HepG2 (cell line): Measurements from ENCODE around the gene BBOX1. TPM values are rescaled to one million over a fixed set of nuclear protein-coding genes. Genes with fewer than 3 reads are reported as not detected.

Experiments
- ATAC-seq: fragments of 200-7000 bp; cut with Tn5 transposase; 3 replicates; pipeline ENCODE4 v1.9.1; 2020; ENCODE audit warnings: mild to moderate bottlenecking, moderate library complexity
- BruUV-seq: library from RNA; stranded (reverse); fragments of 400-500 nt; replicated peaks from 2 replicates; lab custom pipeline; 2021; lab: Mats Ljungman, UMichigan
- CTCF ChIA-PET: fragments of 300-600 bp; formaldehyde crosslinking; extraction: SDS; loops from one replicate; lab custom pipeline; 2021; ENCODE audit warnings: low total read pairs, inconsistent platforms, low intra/inter-chr PET ratio; lab: Yijun Ruan, JAX
- POLR2A ChIA-PET: fragments of 350-600 bp; sonication (Branson Sonifier 250); formaldehyde crosslinking; loops from one replicate; lab custom pipeline; 2020; ENCODE audit warnings: antibody characterized with exemption, inconsistent platforms; lab: Yijun Ruan, JAX
- DNase-seq: peaks from one replicate; pipeline ENCODE4 v3.0.0-alpha.2; 2015; ENCODE audit warnings: low spot score
- FAIRE-seq: peaks from 3 replicates; lab custom pipeline; 2011; peaks lifted over from hg19 to GRCh38; lab: Jason Lieb, UNC
- H2AFZ ChIP-seq: one replicate; pipeline ENCODE4 v1.6.1; 2011; ENCODE audit warnings: low read length, inconsistent platforms
- H3K27ac ChIP-seq: fragments of 300-600 bp; 3 replicates; pipeline ENCODE4 v1.8.0; 2011; ENCODE audit warnings: mixed run types, mild to moderate bottlenecking, mixed read lengths, low read length, inconsistent platforms; ENCODE audit not compliant: insufficient read depth; ENCODE audit errors: extremely low read length
- H3K27me3 ChIP-seq, 2 experiments: fragments of 200-600 bp in 1 of 2; 2 replicates in 1 of 2; 3 replicates in 1 of 2; pipeline versions ENCODE4 v1.6.0 to v1.8.0; 2011; ENCODE audit warnings: low read length in 2 of 2, mild to moderate bottlenecking in 2 of 2, moderate library complexity in 2 of 2, inconsistent platforms in 1 of 2; ENCODE audit not compliant: insufficient read depth in 2 of 2, control insufficient read depth in 1 of 2
- H3K36me3 ChIP-seq, 2 experiments: fragments of 200-600 bp in 1 of 2; replicated peaks in 1 of 2; 2 replicates in 1 of 2; 3 replicates in 1 of 2; pipeline versions ENCODE4 v1.5.1 to v1.8.0; 2011; ENCODE audit warnings: low read length in 2 of 2, inconsistent platforms in 1 of 2; ENCODE audit not compliant: insufficient read depth in 2 of 2, control insufficient read depth in 1 of 2
- H3K4me1 ChIP-seq: 2 replicates; pipeline ENCODE4 v1.5.1; 2012; ENCODE audit warnings: low read length, inconsistent platforms; ENCODE audit not compliant: insufficient read depth
- H3K4me2 ChIP-seq: 2 replicates; pipeline ENCODE4 v1.6.0; 2011; ENCODE audit warnings: low read depth, low read length, inconsistent platforms
- H3K4me3 ChIP-seq, 3 experiments: fragments of 200-600 bp in 1 of 3; sonication (generic), shearing (Covaris generic) in 1 of 3; replicated peaks in 1 of 3; 2 replicates each; pipeline ENCODE4 v1.5.1; 2011 to 2016; ENCODE audit warnings: low read length in 3 of 3, inconsistent platforms in 2 of 3, low read depth in 2 of 3, mild to moderate bottlenecking in 2 of 3, control low read depth in 1 of 3, mixed read lengths in 1 of 3; ENCODE audit not compliant: insufficient read depth in 1 of 3
- H3K79me2 ChIP-seq: one replicate; pipeline ENCODE4 v1.6.1; 2011; ENCODE audit warnings: low read length, inconsistent platforms; ENCODE audit not compliant: insufficient read depth
- H3K9ac ChIP-seq: 2 replicates; pipeline ENCODE4 v1.6.0; 2011; ENCODE audit warnings: mild to moderate bottlenecking, low read depth, low read length, inconsistent platforms; ENCODE audit not compliant: insufficient read depth
- H3K9me3 ChIP-seq: 2 replicates; pipeline ENCODE4 v1.5.1; 2012; ENCODE audit warnings: mild to moderate bottlenecking, low read length
- H4K20me1 ChIP-seq: 2 replicates; pipeline ENCODE4 v1.6.0; 2011; ENCODE audit warnings: inconsistent platforms, mild to moderate bottlenecking, low read length, moderate library complexity; ENCODE audit not compliant: insufficient read depth
- CREM ChIP-seq, 2 experiments: sonication (generic) in 1 of 2; formaldehyde crosslinking in 1 of 2; IDR thresholded peaks; 2 replicates each; pipeline versions ENCODE4 v1.4.0 to v1.6.1; 2016 to 2020; ENCODE audit warnings: antibody characterized with exemption in 1 of 2, mild to moderate bottlenecking in 1 of 2, missing genetic modification reagents in 1 of 2
- KDM1A ChIP-seq: IDR thresholded peaks from 2 replicates; pipeline ENCODE4 v1.6.1; 2016; ENCODE audit warnings: missing compliant biosample characterization
- MBD4 ChIP-seq: IDR thresholded peaks from 2 replicates; pipeline ENCODE4 v1.6.1; 2012; ENCODE audit warnings: low read length, inconsistent platforms, borderline replicate concordance
- MED13 ChIP-seq: sonication (generic); formaldehyde crosslinking; IDR thresholded peaks from 2 replicates; pipeline ENCODE4 v1.5.0; 2020; ENCODE audit warnings: missing genetic modification reagents
- MYNN ChIP-seq: sonication (generic); formaldehyde crosslinking; IDR thresholded peaks from 2 replicates; pipeline ENCODE4 v1.4.0; 2020; ENCODE audit warnings: mild to moderate bottlenecking, low read depth, missing genetic modification reagents
- NFE2L2 ChIP-seq: fragments of 150-350 bp; IDR thresholded peaks from 2 replicates; pipeline ENCODE4 v1.6.1; 2014; ENCODE audit warnings: low read length
- NRL ChIP-seq: sonication (generic); formaldehyde crosslinking; IDR thresholded peaks from 2 replicates; pipeline ENCODE4 v1.5.0; 2020; ENCODE audit warnings: missing genetic modification reagents, mild to moderate bottlenecking, moderate library complexity, borderline replicate concordance
- SRSF1 ChIP-seq: fragments of 200-400 bp; formaldehyde crosslinking; optimal IDR thresholded peaks from 2 replicates; pipeline ENCODE3; 2017; ENCODE audit warnings: mild to moderate bottlenecking, low read depth, low read length, moderate library complexity
- TRIM22 ChIP-seq: fragments of 450-650 bp; IDR thresholded peaks from 2 replicates; pipeline ENCODE4 v1.6.1; 2017
- YEATS2 ChIP-seq: sonication (generic); formaldehyde crosslinking; IDR thresholded peaks from 2 replicates; pipeline ENCODE4 v1.4.0; 2020; ENCODE audit warnings: missing genetic modification reagents, borderline replicate concordance
- ZHX1 ChIP-seq: sonication (generic); formaldehyde crosslinking; IDR thresholded peaks from 2 replicates; pipeline ENCODE4 v1.8.1; 2022; ENCODE audit warnings: low read depth, mild to moderate bottlenecking, missing genetic modification reagents
- ZKSCAN1 ChIP-seq: fragments of 150-350 bp; IDR thresholded peaks from 2 replicates; pipeline ENCODE4 v1.6.1; 2014; ENCODE audit warnings: low read length
- ZMYM3 ChIP-seq: sonication (generic); formaldehyde crosslinking; IDR thresholded peaks from 2 replicates; pipeline ENCODE4 v1.5.1; 2020; ENCODE audit warnings: mild to moderate bottlenecking, missing genetic modification reagents
- ZNF44 ChIP-seq: sonication (generic); formaldehyde crosslinking; IDR thresholded peaks from 2 replicates; pipeline ENCODE4 v1.5.1; 2020; ENCODE audit warnings: mild to moderate bottlenecking, missing genetic modification reagents
- ZNF543 ChIP-seq: sonication (generic); formaldehyde crosslinking; IDR thresholded peaks from 2 replicates; pipeline ENCODE4 v1.4.0; 2020; ENCODE audit warnings: mild to moderate bottlenecking, missing genetic modification reagents
- ZNF546 ChIP-seq: sonication (generic); formaldehyde crosslinking; conservative IDR thresholded peaks from 2 replicates; pipeline ENCODE4 v1.8.1; 2023; ENCODE audit warnings: mild to moderate bottlenecking, missing genetic modification reagents
- ZNF557 ChIP-seq: sonication (generic); formaldehyde crosslinking; IDR thresholded peaks from 2 replicates; pipeline ENCODE4 v1.4.0; 2020; ENCODE audit warnings: missing genetic modification reagents
- ZNF644 ChIP-seq: IDR thresholded peaks from 2 replicates; pipeline ENCODE4 v1.6.1; 2016; ENCODE audit warnings: low read depth
- WGBS: methylation state at CpG from one replicate; pipeline ENCODE4 v1.1.6; 2017; ENCODE audit warnings: low lambda C conversion rate; 5-methylcytosine and 5-hydroxymethylcytosine counted together
- in situ Hi-C: cut with HindIII; loops from 2 replicates; pipeline ENCODE4 v1.10.0; 2017; ENCODE audit warnings: low pct_unique_long_range_greater_than_20kb; ENCODE audit not compliant: extremely low pct_ligation_motif_present
- intact Hi-C: fragments of 100-400 bp; cut with micrococcal nuclease; formaldehyde crosslinking; loops from one replicate; pipeline ENCODE4 v1.10.0; 2022; ENCODE audit not compliant: unreplicated experiment
- polyA plus RNA-seq, 8 experiments: library from polyadenylated mRNA; depleted of rRNA in 3 of 8; stranded (reverse) in 7 of 8; unstranded in 1 of 8; fragments of >200 nt; fragmentation: Illumina TruSeq in 4 of 8; extraction: Trizol in 4 of 8; gene quantifications; 2 replicates each; pipeline versions ENCODE4 v1.2.1 to v1.2.3, GENCODE V29; 2011 to 2016; ENCODE audit warnings: low read depth in 4 of 8, missing spikeins in 1 of 8, mixed read lengths in 1 of 8; ENCODE audit not compliant: insufficient read depth in 1 of 8
- total RNA-seq, 5 experiments: library from RNA; depleted of rRNA; stranded (reverse); fragments of >200 nt; fragmentation: Illumina TruSeq; extraction: Trizol; gene quantifications; 2 replicates each; pipeline ENCODE4 v1.2.3, GENCODE V29; 2016; ENCODE audit warnings: low read depth in 1 of 5

The BBOX1 gene
- total and polyA plus RNA-seq, 2 of the 13 experiments (the other 11 are each of a cell fraction or from before 2014, with no cell fraction given), result not detected

- TF ChIP-seq ZNF44 (CRISPR knock-in tag) (no peak), SRSF1 (no peak)
Observed at GRCh38 chr11:27119396-27119795, 78.8 kb downstream of the BBOX1 start (continued).

GRCh38 chr11:27120211-27120610, 79.6 kb downstream of the BBOX1 start:
- Histone ChIP-seq H3K9ac (no peak overlapping the region), H3K4me3 (no peak overlapping the region), H3K36me3 (no peaks in the 10 kb centered on the region), H3K27ac (no peak overlapping the region), H3K79me2 (no peaks in the 10 kb centered on the region), H2AFZ (no peak overlapping the region), H3K4me2 (no peak overlapping the region), H3K27me3 (no peaks in the 10 kb centered on the region), H3K4me1 (no peaks in the 10 kb centered on the region), H4K20me1 (no peaks in the 10 kb centered on the region), H3K9me3 (no peaks in the 10 kb centered on the region)
- ATAC-seq (no peak), DNase-seq (no peak), FAIRE-seq (no peak)
- in situ Hi-C loops (no loop called here), intact Hi-C loops (loop anchor here (10.0 kb wide), 1 partner anchor 145 kb away; no protein-coding TSS in a partner anchor)
- BruUV-seq, result no TSS peak
- 0% methylated on average over 1 of the region's 1 CpG for WGBS
- POLR2A ChIA-PET, result no interaction called here
- CTCF ChIA-PET, result no interaction called here
- TF ChIP-seq ZNF546 (CRISPR knock-in tag) (no peak), ZKSCAN1 (no peak), ZNF644 (no peak), KDM1A (no peak), NRL (CRISPR knock-in tag) (no peak), TRIM22 (no peak), MED13 (CRISPR knock-in tag) (no peak), CREM (IDR thresholded peaks at IDR 0.05) (no peak), CREM (CRISPR knock-in tag; IDR thresholded peaks at IDR 0.05) (no peak), ZMYM3 (CRISPR knock-in tag) (no peak), MYNN (CRISPR knock-in tag) (no peak), YEATS2 (no peak), ZNF543 (CRISPR knock-in tag) (no peak), NFE2L2 (no peak), ZHX1 (CRISPR knock-in tag) (no peak), ZNF557 (CRISPR knock-in tag) (no peak), MBD4 (no peak)
